ENCODE results near the gene THAP3. TPM values are rescaled to one million over a fixed set of nuclear protein-coding genes. Genes with fewer than 3 reads are reported as not detected.

Gene THAP3
- total RNA-seq, 1 donor from 2014 or later = 25.0 TPM

- no peak overlapping the region for H3K4me3 Mint-ChIP-seq
- Histone ChIP-seq H3F3A (ENCODE audit: low read depth) (peaks cover 3% of the 10 kb centered on the region), H3K4me2 (no peak overlapping the region), H3K27me3 (no peaks in the 10 kb centered on the region), H2AFZ (replicated peaks) (no peak overlapping the region), H3K4me1 (no peaks in the 10 kb centered on the region), H3K4me3 (no peak overlapping the region), H4K20me1 (ENCODE audit: low read depth) (no peaks in the 10 kb centered on the region), H3K9me3 (ENCODE audit: low read depth) (no peaks in the 10 kb centered on the region), H3K27ac (no peak overlapping the region), H3K79me2 (ENCODE audit: low read depth) (no peaks in the 10 kb centered on the region), H3K9ac (no peak overlapping the region), H3K36me3 (no peaks in the 10 kb centered on the region)
- H3K36me3 Mint-ChIP-seq = peaks cover 17% of the 10 kb centered on the region
- no peak for DNase-seq (ENCODE audit: low spot score)
- no peaks in the 10 kb centered on the region for H3K4me1 Mint-ChIP-seq
- no peak overlapping the region for H3K27ac Mint-ChIP-seq
- H3K9me3 Mint-ChIP-seq = no peaks in the 10 kb centered on the region
- no peaks in the 10 kb centered on the region for H3K27me3 Mint-ChIP-seq (ENCODE audit: insufficient read depth, low read depth)
- TF ChIP-seq CTCF (IDR thresholded peaks at IDR 0.05) (no peak), EZH2phosphoT487 (IDR thresholded peaks at IDR 0.05) (no peak), EZH2 (IDR thresholded peaks at IDR 0.05) (no peak)
These were observed 49.2 kb downstream of the THAP3 start for GRCh38 chr1:6673816-6674398.

- Histone ChIP-seq H3K9me3 (ENCODE audit: low read depth) (no peaks in the 10 kb centered on the region), H3K27me3 (no peaks in the 10 kb centered on the region), H3K4me2 (no peak overlapping the region), H3K27ac (no peak overlapping the region), H4K20me1 (ENCODE audit: low read depth) (no peaks in the 10 kb centered on the region), H2AFZ (replicated peaks) (no peak overlapping the region), H3K9ac (no peak overlapping the region), H3K4me3 (no peak overlapping the region), H3K4me1 (no peaks in the 10 kb centered on the region), H3F3A (ENCODE audit: low read depth) (peaks cover 3% of the 10 kb centered on the region), H3K79me2 (ENCODE audit: low read depth) (no peaks in the 10 kb centered on the region), H3K36me3 (no peaks in the 10 kb centered on the region)
- TF ChIP-seq EZH2phosphoT487 (IDR thresholded peaks at IDR 0.05) = no peak
- TF ChIP-seq EZH2 (IDR thresholded peaks at IDR 0.05) = no peak
- TF ChIP-seq CTCF (IDR thresholded peaks at IDR 0.05) = no peak
- no peaks in the 10 kb centered on the region for H3K4me1 Mint-ChIP-seq
- H3K36me3 Mint-ChIP-seq = peaks cover 17% of the 10 kb centered on the region
- no peak overlapping the region for H3K4me3 Mint-ChIP-seq
- H3K27ac Mint-ChIP-seq = no peak overlapping the region
- H3K9me3 Mint-ChIP-seq = no peaks in the 10 kb centered on the region
- H3K27me3 Mint-ChIP-seq (ENCODE audit: insufficient read depth, low read depth) = no peaks in the 10 kb centered on the region
- no peak for DNase-seq (ENCODE audit: low spot score)
These were observed 50.1 kb downstream of the THAP3 start for GRCh38 chr1:6674771-6675170.

- no peak overlapping the region for H3K27ac ChIP-seq
- no peaks in the 10 kb centered on the region for H3K9me3 Mint-ChIP-seq
- TF ChIP-seq EZH2 (IDR thresholded peaks at IDR 0.05) (no peak), EZH2phosphoT487 (IDR thresholded peaks at IDR 0.05) (no peak), CTCF (IDR thresholded peaks at IDR 0.05) (no peak)
- peaks cover 3% of the 10 kb centered on the region for H3F3A ChIP-seq (ENCODE audit: low read depth)
- H4K20me1 ChIP-seq (ENCODE audit: low read depth) = no peaks in the 10 kb centered on the region
- H3K27ac Mint-ChIP-seq = no peak overlapping the region
- H3K79me2 ChIP-seq (ENCODE audit: low read depth) = no peaks in the 10 kb centered on the region
- peaks cover 14% of the 10 kb centered on the region for H3K36me3 Mint-ChIP-seq
- H3K9ac ChIP-seq = no peak overlapping the region
- H3K4me3 ChIP-seq = no peak overlapping the region
- H3K4me1 Mint-ChIP-seq = no peaks in the 10 kb centered on the region
- no peak overlapping the region for H3K4me2 ChIP-seq
- H3K4me3 Mint-ChIP-seq = no peak overlapping the region
- DNase-seq (ENCODE audit: low spot score) = no peak
- H2AFZ ChIP-seq (replicated peaks) = no peak overlapping the region
- H3K36me3 ChIP-seq = no peaks in the 10 kb centered on the region
- no peaks in the 10 kb centered on the region for H3K9me3 ChIP-seq (ENCODE audit: low read depth)
- no peaks in the 10 kb centered on the region for H3K27me3 ChIP-seq
- no peaks in the 10 kb centered on the region for H3K4me1 ChIP-seq
- H3K27me3 Mint-ChIP-seq (ENCODE audit: insufficient read depth, low read depth) = no peaks in the 10 kb centered on the region
These were observed 51.3 kb downstream of the THAP3 start for GRCh38 chr1:6675941-6676340.

Other genes starting within 250 kb of the THAP3 start
- gene ACOT7, start 231.1 kb upstream of the THAP3 start, total RNA-seq (ENCODE audit: low replicate concordance) = 19.6 and 44.9 TPM in 2 replicates
- 0.04 and 0.22 TPM in 2 replicates for gene HES2, start 204.9 kb upstream of the THAP3 start, total RNA-seq (ENCODE audit: low replicate concordance)
- gene ESPN, start 200.1 kb upstream of the THAP3 start, total RNA-seq (ENCODE audit: low replicate concordance) = 7.1 and 11.0 TPM in 2 replicates
- 15.6 and 23.7 TPM in 2 replicates for gene TNFRSF25, start 158.7 kb upstream of the THAP3 start, total RNA-seq (ENCODE audit: low replicate concordance)
- gene PLEKHG5, start 133.2 kb upstream of the THAP3 start, total RNA-seq (ENCODE audit: low replicate concordance) = 7.4 and 25.9 TPM in 2 replicates
- 28.1 and 48.0 TPM in 2 replicates for gene NOL9, start 70.4 kb upstream of the THAP3 start, total RNA-seq (ENCODE audit: low replicate concordance)
- not detected in 2 replicates for gene TAS1R1, start 69.6 kb upstream of the THAP3 start, total RNA-seq (ENCODE audit: low replicate concordance)
- 18.3 and 28.3 TPM in 2 replicates for gene ZBTB48, start 44.9 kb upstream of the THAP3 start, total RNA-seq (ENCODE audit: low replicate concordance)
- 4.8 and 7.2 TPM in 2 replicates for gene KLHL21, start 22.0 kb upstream of the THAP3 start, total RNA-seq (ENCODE audit: low replicate concordance)
- 32.0 and 35.6 TPM in 2 replicates for gene PHF13, start 11.1 kb upstream of the THAP3 start, total RNA-seq (ENCODE audit: low replicate concordance)
- gene DNAJC11, start 76.9 kb downstream of the THAP3 start, total RNA-seq (ENCODE audit: low replicate concordance) = 39.4 and 47.6 TPM in 2 replicates
- gene CAMTA1, start 160.6 kb downstream of the THAP3 start, total RNA-seq (ENCODE audit: low replicate concordance) = 161 and 268 TPM in 2 replicates